Naive thymus-derived CD4-positive, alpha-beta T cell (primary cell): Measurements from ENCODE around the gene SEC23B. TPM values are rescaled to one million over a fixed set of nuclear protein-coding genes. Genes with fewer than 3 reads are reported as not detected.

Experiments used
- ATAC-seq: fragments of 150-1000 bp; cut with Tn5 transposase; 2 replicates; pipeline ENCODE4 v1.10.0; 2021; ENCODE audit warnings: mild to moderate bottlenecking, moderate library complexity
- CTCF ChIA-PET: fragments of 350-600 bp; sonication (Branson Sonifier 250); formaldehyde crosslinking; loops from one replicate; lab custom pipeline; 2021; ENCODE audit warnings: antibody characterized with exemption; lab: Charles Lee
- POLR2A ChIA-PET: fragments of 350-600 bp; sonication (Branson Sonifier 250); formaldehyde crosslinking; loops from one replicate; lab custom pipeline; 2021; ENCODE audit warnings: antibody characterized with exemption, inconsistent platforms; lab: Charles Lee
- DNase-seq, 9 donors: peaks; one replicate each; pipeline versions ENCODE4 v3.0.0 to v3.0.0-alpha.2; 2020 to 2022; ENCODE audit warnings: mixed read lengths in 1 of 9
- H3K27ac ChIP-seq: one replicate; pipeline ENCODE4 v1.7.0; 2013; ENCODE audit warnings: mild to moderate bottlenecking, low read depth, low read length, moderate library complexity
- H3K27me3 ChIP-seq, 2 donors: one replicate each; pipeline ENCODE4 v1.7.0; 2013; ENCODE audit warnings: low read length in 2 of 2, mild to moderate bottlenecking in 2 of 2, moderate library complexity in 2 of 2; ENCODE audit not compliant: control insufficient read depth in 2 of 2, insufficient read depth in 2 of 2
- H3K36me3 ChIP-seq, 3 experiments: 1 replicate in 2 of 3; 2 replicates in 1 of 3; pipeline ENCODE4 v1.7.0; 2013; ENCODE audit warnings: low read length in 3 of 3, mild to moderate bottlenecking in 3 of 3, moderate library complexity in 1 of 3; ENCODE audit not compliant: insufficient read depth in 3 of 3, control insufficient read depth in 2 of 3
- H3K4me1 ChIP-seq, 2 donors: one replicate each; pipeline ENCODE4 v1.7.0; 2013; ENCODE audit warnings: low read length in 2 of 2, mild to moderate bottlenecking in 2 of 2, moderate library complexity in 1 of 2; ENCODE audit not compliant: control insufficient read depth in 2 of 2, insufficient read depth in 2 of 2
- H3K4me3 ChIP-seq: 2 replicates; pipeline ENCODE4 v1.7.0; 2013; ENCODE audit warnings: mild to moderate bottlenecking, low read length
- H3K9me3 ChIP-seq, 3 experiments: 1 replicate in 2 of 3; 2 replicates in 1 of 3; pipeline ENCODE4 v1.7.0; 2013; ENCODE audit warnings: low read length in 3 of 3; ENCODE audit not compliant: control insufficient read depth in 2 of 3
- H3K27ac Mint-ChIP-seq, 9 donors: one replicate each; pipeline ENCODE4 v1.8.0; 2020 to 2022; ENCODE audit warnings: mixed read lengths in 9 of 9, mild to moderate bottlenecking in 8 of 9, moderate library complexity in 5 of 9, inconsistent platforms in 2 of 9
- H3K27me3 Mint-ChIP-seq, 5 donors: one replicate each; pipeline ENCODE4 v1.8.0; 2021 to 2022; ENCODE audit warnings: mixed read lengths in 5 of 5, mild to moderate bottlenecking in 1 of 5
- H3K36me3 Mint-ChIP-seq, 5 donors: one replicate each; pipeline ENCODE4 v1.8.0; 2020 to 2022; ENCODE audit warnings: mixed read lengths in 5 of 5, mild to moderate bottlenecking in 3 of 5, inconsistent platforms in 1 of 5
- H3K4me1 Mint-ChIP-seq, 7 donors: one replicate each; pipeline ENCODE4 v1.8.0; 2020 to 2022; ENCODE audit warnings: mixed read lengths in 7 of 7, mild to moderate bottlenecking in 3 of 7, inconsistent platforms in 1 of 7
- H3K4me3 Mint-ChIP-seq, 10 donors: one replicate each; pipeline ENCODE4 v1.8.0; 2020 to 2022; ENCODE audit warnings: mild to moderate bottlenecking in 10 of 10, mixed read lengths in 10 of 10, moderate library complexity in 6 of 10, inconsistent platforms in 2 of 10
- H3K9me3 Mint-ChIP-seq, 11 donors: one replicate each; pipeline ENCODE4 v1.8.0; 2020 to 2022; ENCODE audit warnings: mixed read lengths in 11 of 11, mild to moderate bottlenecking in 4 of 11, inconsistent platforms in 1 of 11, moderate library complexity in 1 of 11
- intact Hi-C, 2 donors: fragments of 100-400 bp; cut with micrococcal nuclease; formaldehyde crosslinking; loops; one replicate each; pipeline ENCODE4 v1.15.1; 2023
- microRNA-seq: library from miRNA; unstranded; fragments of <30 nt; microRNA quantifications from one replicate; pipeline ENCODE4 v1.2.0, GENCODE V29; 2022; ENCODE audit warnings: borderline microRNAs expressed
- polyA plus RNA-seq, 2 donors: library from polyadenylated mRNA; unstranded; fragments of 300-500 nt; fragmentation: Illumina TruSeq; gene quantifications; one replicate each; pipeline ENCODE4 v1.2.3, GENCODE V29; 2021
- total RNA-seq, 6 experiments: library from RNA in 5 of 6; stranded (reverse) in 5 of 6; gene quantifications; 1 replicate in 5 of 6; 2 replicates in 1 of 6; pipeline ENCODE4 v1.2.3 and lab custom pipeline; 2021 to 2026

The SEC23B gene
- total and polyA plus RNA-seq, 7 experiments from 2014 or later, result 38.7 to 102 (median 40.9) TPM

DNA sequence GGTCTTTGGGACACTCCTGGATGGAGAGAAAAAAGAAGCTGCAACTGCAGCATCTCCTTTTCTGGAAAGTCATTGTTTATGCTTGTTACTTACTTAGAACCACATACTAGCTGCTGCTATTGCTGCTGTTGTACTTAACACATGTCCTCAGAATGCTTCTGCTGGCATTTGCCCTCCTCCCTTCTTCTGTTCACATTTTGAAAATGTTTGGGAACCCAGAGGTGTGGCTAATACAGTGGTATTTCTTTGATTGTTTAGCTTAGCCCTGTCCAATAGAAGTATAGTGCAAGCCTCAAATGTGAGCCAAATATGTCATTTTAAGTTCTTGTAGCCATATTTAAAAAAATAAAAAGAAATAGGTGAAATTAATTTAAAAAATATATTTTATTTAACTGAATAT, 88.5 kb downstream of the SEC23B start:
- Histone ChIP-seq H3K27me3 (no peaks in the 10 kb centered on the region), H3K36me3 (peaks cover 0 to 20% (median 4%) of the 10 kb centered on the region in 3 experiments), H3K4me3 (no peak overlapping the region), H3K4me1 (no peaks in the 10 kb centered on the region), H3K9me3 (no peaks in the 10 kb centered on the region), H3K27ac (no peak overlapping the region)
- ChIA-PET CTCF (no interaction called here), POLR2A (no interaction called here)
- intact Hi-C loops, result no loop called here
- Mint-ChIP-seq H3K9me3 (no peaks in the 10 kb centered on the region), H3K27me3 (no peaks in the 10 kb centered on the region), H3K27ac (no peak overlapping the region), H3K4me3 (no peak overlapping the region), H3K4me1 (peaks cover 0 to 6% (median 4%) of the 10 kb centered on the region in 7 donors), H3K36me3 (peaks cover 10 to 48% (median 25%) of the 10 kb centered on the region in 5 donors)
- DNase-seq, result no peak
- no peak for ATAC-seq

DNA sequence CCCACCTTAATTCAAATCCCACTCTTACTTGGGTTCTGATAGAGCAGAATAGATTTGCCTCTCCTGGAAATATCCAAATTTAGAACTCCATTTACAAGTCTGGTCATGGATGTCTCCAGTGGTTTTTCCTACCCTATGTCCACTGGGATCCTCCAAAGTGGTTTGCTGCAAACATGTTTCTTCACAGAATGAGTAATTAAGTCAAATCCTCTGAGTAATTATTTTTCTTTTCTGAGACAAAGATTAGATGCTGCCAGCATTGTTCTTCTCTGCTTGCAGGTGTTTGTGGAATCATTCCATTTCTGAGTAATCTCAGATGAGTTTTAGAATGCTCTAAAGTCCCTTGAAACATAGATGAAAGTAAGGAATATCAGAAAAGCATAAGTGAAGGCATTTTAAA, 102.0 kb downstream of the SEC23B start:
- H3K27ac Mint-ChIP-seq, result no peak overlapping the region
- CTCF ChIA-PET, result no interaction called here

More for the DNA sequence above, 102.0 kb downstream of the SEC23B start:
- Mint-ChIP-seq H3K9me3 (no peaks in the 10 kb centered on the region), H3K27me3 (no peaks in the 10 kb centered on the region), H3K36me3 (peaks cover 0 to 18% (median 9%) of the 10 kb centered on the region in 5 donors), H3K4me1 (peaks cover 0 to 11% (median 5%) of the 10 kb centered on the region in 7 donors), H3K4me3 (no peak overlapping the region)
- intact Hi-C loops, result no loop called here
- ATAC-seq (no peak), DNase-seq (no peak)
- peaks cover 0 to 7% (median 4%) of the 10 kb centered on the region in 3 experiments for H3K36me3 ChIP-seq
- no peaks in the 10 kb centered on the region for H3K4me1 ChIP-seq
- no peak overlapping the region for H3K4me3 ChIP-seq
- no peaks in the 10 kb centered on the region for H3K9me3 ChIP-seq
- H3K27ac ChIP-seq, result no peak overlapping the region
- POLR2A ChIA-PET, result no interaction called here
- H3K27me3 ChIP-seq, result no peaks in the 10 kb centered on the region

Small RNA genes within 50 kb of the gene (microRNA-seq; reads per million reads assigned to microRNA genes)
- not detected for gene MIR3192

Other genes starting within 250 kb of the SEC23B start
- 10 to 100 TPM in 2 of 5 experiments, 1 to 10 TPM in 3; 6.5 to 11.5 (median 9.4) TPM for gene ZNF133, start 219.4 kb upstream of the SEC23B start, total RNA-seq
- gene ZNF133, start 219.4 kb upstream of the SEC23B start, polyA plus RNA-seq, result 10 to 100 TPM in 1 of 2 donors, 1 to 10 TPM in 1; 9.2 to 12.6 TPM
- 1 to 10 TPM; 1.2 to 3.5 (median 2.9) TPM for gene DZANK1, start 40.9 kb upstream of the SEC23B start, total RNA-seq
- gene DZANK1, start 40.9 kb upstream of the SEC23B start, polyA plus RNA-seq, result under 1 TPM; 0.34 to 0.79 TPM
- 10 to 100 TPM in 3 of 5 experiments, 1 to 10 TPM in 2; 5.0 to 13.5 (median 11.5) TPM for gene POLR3F, start 40.5 kb upstream of the SEC23B start, total RNA-seq
- 1 to 10 TPM; 8.9 to 9.3 TPM for gene POLR3F, start 40.5 kb upstream of the SEC23B start, polyA plus RNA-seq
- 10 to 100 TPM in 1 of 5 experiments, 1 to 10 TPM in 4; 4.9 to 16.4 (median 6.1) TPM for gene RBBP9, start 10.7 kb upstream of the SEC23B start, total RNA-seq
- gene RBBP9, start 10.7 kb upstream of the SEC23B start, polyA plus RNA-seq, result 1 to 10 TPM; 6.9 to 8.1 TPM
- 10 to 100 TPM; 51.2 to 78.4 (median 69.5) TPM for gene SMIM26, start 59.5 kb downstream of the SEC23B start, total RNA-seq
- gene SMIM26, start 59.5 kb downstream of the SEC23B start, polyA plus RNA-seq, result 100 to 1,000 TPM; 189 to 262 TPM
- gene DTD1, start 80.1 kb downstream of the SEC23B start, total RNA-seq, result 10 to 100 TPM; 12.7 to 24.4 (median 16.6) TPM
- gene DTD1, start 80.1 kb downstream of the SEC23B start, polyA plus RNA-seq, result 10 to 100 TPM; 33.4 to 42.5 TPM